ENCODE data around the gene LDB2. TPM values are rescaled to one million over a fixed set of nuclear protein-coding genes. Genes with fewer than 3 reads are reported as not detected.

LDB2 gene
- total and polyA plus RNA-seq, 2 of the 8 experiments (the other 6 are each of a cell fraction or from before 2014, with no cell fraction given), result 57.0 to 140 TPM

DNA sequence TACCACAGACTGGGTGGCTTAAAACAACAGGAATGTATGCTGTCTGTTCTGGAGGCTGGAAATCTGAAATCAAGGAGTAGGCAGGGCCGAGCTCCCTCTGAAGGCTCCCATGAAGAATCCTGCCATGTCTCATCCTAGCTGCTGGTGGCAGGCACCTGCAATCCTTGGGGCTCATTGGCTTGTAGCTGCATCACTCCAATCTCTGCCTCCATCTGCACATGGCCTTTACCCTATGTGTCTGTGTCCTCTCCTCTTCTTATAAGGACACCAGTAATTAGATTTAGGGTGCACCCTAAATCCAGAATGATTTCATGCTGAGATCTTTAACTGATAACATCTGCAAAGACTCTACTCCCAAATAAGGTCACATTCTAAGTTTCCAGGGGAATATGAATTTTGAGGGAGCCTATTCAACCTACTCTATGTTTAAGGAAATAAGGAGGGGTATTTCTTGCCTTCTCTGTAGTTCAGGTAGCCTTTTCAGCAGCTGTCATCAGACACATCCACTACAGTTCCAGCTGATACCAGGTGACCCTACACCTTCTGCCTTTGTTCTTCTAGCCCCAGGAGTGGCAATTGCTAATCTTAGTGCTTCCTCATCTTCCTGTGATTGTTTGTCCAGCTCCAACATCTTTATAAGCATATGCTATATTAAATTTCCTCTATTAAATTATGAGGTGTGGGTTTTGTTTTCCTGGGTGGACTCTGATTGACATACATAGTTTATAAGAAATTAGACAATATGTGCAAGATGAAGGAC is 377.1 kb downstream of the LDB2 start (continued):
- TF ChIP-seq CHD7 (IDR thresholded peaks at IDR 0.05; ENCODE audit: insufficient replicate concordance, low read length), result no peak

Measured in H1 (cell line).